ENCODE measurements around the gene NEU4. TPM values are rescaled to one million over a fixed set of nuclear protein-coding genes. Genes with fewer than 3 reads are reported as not detected.
A peak's percentile ranks its signal among the peaks of the same experiment; 100 is the strongest.

The NEU4 gene
- total RNA-seq, 1 experiment from 2014 or later, result 0.70 TPM

GRCh38 chr2:241760301-241760771 lies 48.7 kb upstream of the NEU4 start:
- H3K9me3 Mint-ChIP-seq, result peaks cover 11 to 14% of the 10 kb centered on the region in 2 experiments
- Histone ChIP-seq H2BK15ac (ENCODE audit: low read depth, low read length) (no peak overlapping the region), H4K8ac (replicated peaks; ENCODE audit: insufficient read length, low read depth, low read length) (no peak overlapping the region), H2BK12ac (ENCODE audit: insufficient read length, low read depth, low read length) (no peak overlapping the region), H3K79me2 (ENCODE audit: insufficient read depth, low read length) (no peaks in the 10 kb centered on the region), H3K23me2 (ENCODE audit: insufficient read length, low read depth, low read length, poor library complexity, severe bottlenecking) (no peaks in the 10 kb centered on the region), H3K18ac (ENCODE audit: insufficient read length, low read depth, low read length) (no peak overlapping the region), H2AFZ (ENCODE audit: low read length) (no peak overlapping the region), H2BK20ac (ENCODE audit: low read depth, low read length, poor library complexity, severe bottlenecking) (no peak overlapping the region), H4K20me1 (ENCODE audit: control insufficient read depth, insufficient read depth, insufficient read length) (no peaks in the 10 kb centered on the region), H4K5ac (ENCODE audit: insufficient read length, low read depth, low read length) (no peak overlapping the region), H2AK5ac (ENCODE audit: insufficient read length, low read length) (no peak overlapping the region), H3K9me3 (ENCODE audit: control insufficient read depth, low read depth, low read length) (no peaks in the 10 kb centered on the region), H3K27me3 (ENCODE audit: insufficient read depth, low read length) (no peaks in the 10 kb centered on the region), H4K91ac (ENCODE audit: insufficient read length, low read depth, low read length) (no peak overlapping the region), H3K56ac (ENCODE audit: insufficient read length, low read depth, low read length) (no peak overlapping the region), H2BK5ac (ENCODE audit: insufficient read length, low read length) (no peak overlapping the region), H3K4ac (ENCODE audit: low read depth, low read length) (no peak overlapping the region), H3K14ac (ENCODE audit: insufficient read depth, low read length) (no peak overlapping the region), H3K27ac (ENCODE audit: insufficient read length, low read depth, low read length) (no peak overlapping the region), H3K4me1 (ENCODE audit: insufficient read depth, low read length) (no peaks in the 10 kb centered on the region), H3K79me1 (ENCODE audit: insufficient read depth, low read depth, low read length, poor library complexity, severe bottlenecking) (no peaks in the 10 kb centered on the region), H3T11ph (ENCODE audit: low read length) (no peak overlapping the region), H3K4me2 (ENCODE audit: insufficient read depth, insufficient read length, low read length) (no peak overlapping the region), H2BK120ac (ENCODE audit: low read depth, low read length, poor library complexity, severe bottlenecking) (no peak overlapping the region), H3K9ac (ENCODE audit: extremely low read depth, insufficient read length, low read length) (no peak overlapping the region), H3K23ac (ENCODE audit: insufficient read length, low read depth, low read length) (no peak overlapping the region)
- WGBS (ENCODE audit: extremely low coverage, insufficient read length, low lambda C conversion rate), result no CpG with 5 or more reads among the region's 17 CpGs
- peaks cover 4 to 16% of the 10 kb centered on the region in 2 experiments for H3K4me1 Mint-ChIP-seq
- peaks cover 15 to 23% (median 15%) of the 10 kb centered on the region in 3 experiments for H3K36me3 Mint-ChIP-seq (ENCODE audit: insufficient read depth in 1 of 3, low read depth in 3 of 3)
- H3K27me3 Mint-ChIP-seq (ENCODE audit: low read depth), result no peaks in the 10 kb centered on the region; the same call in 1 of the 2 replicates
- TF ChIP-seq CTCF (conservative IDR thresholded peaks at IDR 0.05), result no peak
- H3K27ac Mint-ChIP-seq, result no peak overlapping the region
- peak; percentile 14 for DNase-seq
- no peak overlapping the region for H3K4me3 Mint-ChIP-seq
